GM12875 (cell line): ENCODE data around the gene AHSP.
"Not testable (repeated sequence)": the region's sequence is repeated elsewhere in the genome, so short reads cannot be mapped to it uniquely, and the experiment has no call there.

Experiments used
- H3K4me3 ChIP-seq: one replicate; pipeline ENCODE4 v1.5.1; 2011; ENCODE audit warnings: low read depth, low read length, control low read depth
- CTCF ChIP-seq: IDR thresholded peaks from 2 replicates; pipeline ENCODE4 v1.5.1; 2011; ENCODE audit warnings: low read depth, mild to moderate bottlenecking, control low read depth, inconsistent platforms, low read length, moderate library complexity, borderline replicate concordance; ENCODE audit not compliant: insufficient read depth

Gene AHSP

GRCh38 chr16:31527734-31528274 is at the start of gene AHSP:
TSS of gene AHSP (plus strand) at chr16:31527900. CDS start at chr16:31528140, 240 bp downstream.
- no peak within 1 kb of the TSS for H3K4me3 ChIP-seq
- TF ChIP-seq CTCF: no peak

GRCh38 chr16:31478956-31479355 is 48.7 kb upstream of the AHSP start:
- no peak overlapping the region for H3K4me3 ChIP-seq
- no peak for TF ChIP-seq CTCF

GRCh38 chr16:31479751-31480150 is 47.9 kb upstream of the AHSP start:
- TF ChIP-seq CTCF: no peak
- no peak overlapping the region for H3K4me3 ChIP-seq

- H3K4me3 ChIP-seq: no peak overlapping the region
- no peak for TF ChIP-seq CTCF
Observed at GRCh38 chr16:31480851-31481536, 46.7 kb upstream of the AHSP start.

GRCh38 chr16:31483081-31483480 is 44.6 kb upstream of the AHSP start, which contains the start of gene SLC5A2:
TSS of gene SLC5A2 (plus strand) at chr16:31483123. CDS start at chr16:31483137, 14 bp downstream.
- H3K4me3 ChIP-seq: no peak within 1 kb of the TSS
- no peak for TF ChIP-seq CTCF

- not testable (repeated sequence) for H3K4me3 ChIP-seq
Observed at GRCh38 chr16:31484048-31484447, 43.7 kb upstream of the AHSP start.

- no peak overlapping the region for H3K4me3 ChIP-seq
- TF ChIP-seq CTCF: no peak
Observed at GRCh38 chr16:31484491-31485171, 43.1 kb upstream of the AHSP start.
